ENCODE data around the gene ATP12A.

ATP12A gene

DNA sequence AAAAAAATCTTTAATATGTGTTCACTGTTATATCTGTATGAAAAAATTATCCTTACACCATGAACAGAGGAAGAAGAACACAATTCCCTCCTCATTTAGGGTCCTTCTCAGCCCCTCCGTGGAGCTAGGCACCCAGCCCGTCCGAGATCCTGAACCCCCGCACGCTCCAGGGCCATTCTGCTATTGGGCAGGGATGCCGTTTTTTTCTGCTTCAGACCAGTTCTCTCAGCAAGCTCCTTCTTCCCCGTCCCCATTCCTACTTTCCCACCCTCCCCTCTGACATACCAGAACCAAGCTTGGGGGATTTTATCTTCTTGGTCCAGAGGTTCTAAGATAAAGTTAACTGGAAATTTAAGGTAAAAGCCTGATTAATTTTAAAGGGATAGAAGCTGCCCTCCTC is 36.2 kb downstream of the ATP12A start:
- no peak for DNase-seq (ENCODE audit: low spot score)
- TF ChIP-seq, protein P1, sequence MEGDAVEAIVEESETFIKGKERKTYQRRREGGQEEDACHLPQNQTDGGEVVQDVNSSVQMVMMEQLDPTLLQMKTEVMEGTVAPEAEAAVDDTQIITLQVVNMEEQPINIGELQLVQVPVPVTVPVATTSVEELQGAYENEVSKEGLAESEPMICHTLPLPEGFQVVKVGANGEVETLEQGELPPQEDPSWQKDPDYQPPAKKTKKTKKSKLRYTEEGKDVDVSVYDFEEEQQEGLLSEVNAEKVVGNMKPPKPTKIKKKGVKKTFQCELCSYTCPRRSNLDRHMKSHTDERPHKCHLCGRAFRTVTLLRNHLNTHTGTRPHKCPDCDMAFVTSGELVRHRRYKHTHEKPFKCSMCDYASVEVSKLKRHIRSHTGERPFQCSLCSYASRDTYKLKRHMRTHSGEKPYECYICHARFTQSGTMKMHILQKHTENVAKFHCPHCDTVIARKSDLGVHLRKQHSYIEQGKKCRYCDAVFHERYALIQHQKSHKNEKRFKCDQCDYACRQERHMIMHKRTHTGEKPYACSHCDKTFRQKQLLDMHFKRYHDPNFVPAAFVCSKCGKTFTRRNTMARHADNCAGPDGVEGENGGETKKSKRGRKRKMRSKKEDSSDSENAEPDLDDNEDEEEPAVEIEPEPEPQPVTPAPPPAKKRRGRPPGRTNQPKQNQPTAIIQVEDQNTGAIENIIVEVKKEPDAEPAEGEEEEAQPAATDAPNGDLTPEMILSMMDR (IDR thresholded peaks at IDR 0.05; ENCODE audit: borderline replicate concordance, control extremely low read depth, extremely low read depth, insufficient read depth, missing control alignments), result no peak
- in situ Hi-C loops (cut with MboI; ENCODE audit: low sequenced_read_pairs, unreplicated experiment), result no loop called here

DNA sequence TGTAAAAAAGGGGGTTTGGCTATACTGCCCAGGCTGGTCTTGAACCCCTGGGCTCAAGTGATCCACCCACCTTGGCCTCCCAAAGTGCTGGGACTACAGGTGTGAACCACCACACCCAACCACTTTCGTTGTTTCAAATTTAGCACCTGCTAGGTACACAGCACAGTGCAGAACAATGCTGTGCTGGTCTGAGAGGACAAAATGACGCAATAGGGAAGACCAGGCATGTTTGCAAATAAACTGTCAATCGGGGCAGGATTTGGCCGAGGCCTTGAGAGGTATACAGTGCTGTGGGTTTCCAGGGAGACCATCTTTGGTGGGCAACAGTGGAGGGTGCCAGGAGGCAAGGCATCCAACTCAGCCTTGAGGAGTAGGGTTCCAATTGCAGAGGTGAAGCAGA is 37.0 kb downstream of the ATP12A start:
- TF ChIP-seq, protein P1 (IDR thresholded peaks at IDR 0.05; ENCODE audit: borderline replicate concordance, control extremely low read depth, extremely low read depth, insufficient read depth, missing control alignments), result no peak

DNA sequence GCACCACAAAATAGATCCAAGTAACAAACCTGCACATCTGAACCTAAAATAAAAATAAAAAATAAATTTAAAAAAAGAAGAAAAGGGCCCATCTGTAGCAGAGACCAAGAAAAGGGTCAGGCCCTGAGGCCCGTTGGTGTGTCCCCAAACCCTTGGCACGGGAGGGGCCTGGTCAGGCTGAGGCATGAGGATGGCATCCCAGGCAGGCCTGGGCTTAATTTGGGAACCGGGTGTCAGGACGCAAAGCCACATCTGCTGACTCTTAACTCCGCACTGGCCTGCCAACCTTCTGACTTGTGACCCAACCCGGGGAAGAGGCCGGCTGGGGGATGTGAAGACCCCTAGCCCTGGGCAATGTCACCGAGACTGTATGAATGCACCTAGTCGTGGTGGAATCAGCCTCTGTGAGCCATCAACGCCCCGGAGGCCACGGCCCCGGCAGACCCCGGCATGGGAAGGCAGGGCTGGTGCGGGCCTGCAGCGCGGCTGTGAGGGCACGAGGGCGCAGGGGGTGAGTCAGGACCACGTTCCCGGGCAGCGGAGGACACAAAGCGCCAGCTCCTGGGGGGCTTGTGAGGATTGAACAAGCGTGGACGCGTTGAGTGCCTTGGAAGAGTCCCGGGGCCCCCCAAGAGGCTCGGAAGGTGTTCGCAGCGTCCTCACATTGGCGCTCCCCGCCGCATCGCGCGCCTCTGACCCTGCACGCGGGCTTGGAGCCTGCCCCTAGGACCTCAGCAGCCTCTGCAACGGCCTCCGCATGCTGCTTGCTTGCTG is 38.2 kb downstream of the ATP12A start:
- TF ChIP-seq, protein P1 (IDR thresholded peaks at IDR 0.05; ENCODE audit: borderline replicate concordance, control extremely low read depth, extremely low read depth, insufficient read depth, missing control alignments), result no peak
- in situ Hi-C loops (cut with MboI; ENCODE audit: low sequenced_read_pairs, unreplicated experiment), result no loop called here
- no peak for DNase-seq (ENCODE audit: low spot score)

More for the DNA sequence above, 37.0 kb downstream of the ATP12A start:
- DNase-seq (ENCODE audit: low spot score), result no peak
- in situ Hi-C loops (cut with MboI; ENCODE audit: low sequenced_read_pairs, unreplicated experiment), result no loop called here

DNA sequence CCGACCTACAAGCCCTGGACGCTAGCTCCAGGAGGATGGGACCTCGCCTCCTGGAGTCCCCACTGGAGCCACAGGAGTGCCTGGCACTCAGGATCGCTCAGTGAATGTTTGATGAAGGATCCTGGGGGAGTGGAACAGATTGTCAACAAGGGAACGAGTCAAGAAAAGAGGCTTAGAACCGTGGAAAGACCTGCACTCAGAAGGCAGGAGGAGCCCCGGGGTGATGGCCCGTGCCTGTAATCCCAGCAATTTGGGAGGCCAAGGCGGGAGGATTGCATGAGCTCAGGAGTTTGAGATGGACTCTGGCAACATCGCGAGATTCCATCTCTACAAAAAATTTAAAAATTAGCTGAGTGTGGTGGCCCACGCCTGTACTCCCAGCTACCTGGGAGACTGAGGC is 38.9 kb downstream of the ATP12A start:
- in situ Hi-C loops (cut with MboI; ENCODE audit: low sequenced_read_pairs, unreplicated experiment), result no loop called here
- TF ChIP-seq, protein P1 (IDR thresholded peaks at IDR 0.05; ENCODE audit: borderline replicate concordance, control extremely low read depth, extremely low read depth, insufficient read depth, missing control alignments), result no peak

GRCh38 chr13:24723206-24723605 is 43.0 kb downstream of the ATP12A start:
- no peak for DNase-seq (ENCODE audit: low spot score)
- in situ Hi-C loops (cut with MboI; ENCODE audit: low sequenced_read_pairs, unreplicated experiment), result loop anchor here (10.0 kb wide), 1 partner anchor 148 kb away; no protein-coding TSS in a partner anchor
- TF ChIP-seq, protein P1 (IDR thresholded peaks at IDR 0.05; ENCODE audit: borderline replicate concordance, control extremely low read depth, extremely low read depth, insufficient read depth, missing control alignments), result no peak

More for the DNA sequence above, 38.9 kb downstream of the ATP12A start:
- no peak for DNase-seq (ENCODE audit: low spot score)

GRCh38 chr13:24724714-24725113 is 44.5 kb downstream of the ATP12A start:
- DNase-seq (ENCODE audit: low spot score), result no peak
- TF ChIP-seq, protein P1 (IDR thresholded peaks at IDR 0.05; ENCODE audit: borderline replicate concordance, control extremely low read depth, extremely low read depth, insufficient read depth, missing control alignments), result no peak
- in situ Hi-C loops (cut with MboI; ENCODE audit: low sequenced_read_pairs, unreplicated experiment), result loop anchor here (10.0 to 25.0 kb wide), 2 partner anchors 150 to 263 kb away; no protein-coding TSS in a partner anchor

Data from GM13976 (cell line).